ENCODE measurements around the gene ZNF664. TPM values are rescaled to one million over a fixed set of nuclear protein-coding genes. Genes with fewer than 3 reads are reported as not detected.

Gene ZNF664
- total RNA-seq, 2 experiments from 2014 or later: 46.4 to 48.3 TPM

GRCh38 chr12:124015494-124016461 is 42.8 kb downstream of the ZNF664 start:
- H3K27me3 Mint-ChIP-seq: no peaks in the 10 kb centered on the region
- ChIA-PET POLR2A (no interaction called here), CTCF (interaction anchor here (0.7 to 5.0 kb wide), 4 partner anchors 15 to 464 kb away, joined by 3 to 22 read pairs (median 4); no protein-coding TSS in a partner anchor)
- ATAC-seq (no peak), DNase-seq (no peak)
- H3K9me3 Mint-ChIP-seq (ENCODE audit: low read depth): no peaks in the 10 kb centered on the region
- H3K4me3 Mint-ChIP-seq: no peak overlapping the region
- H3K36me3 Mint-ChIP-seq (ENCODE audit: low read depth): peaks cover 31% of the 10 kb centered on the region
- intact Hi-C loops (cut with DNase I, micrococcal nuclease): no loop called here
- H3K4me1 Mint-ChIP-seq: peaks cover 4% of the 10 kb centered on the region
- H3K27ac Mint-ChIP-seq: no peak overlapping the region

GRCh38 chr12:124017064-124017463 is 44.0 kb downstream of the ZNF664 start:
- CTCF ChIA-PET: interaction anchor here (0.5 to 5.0 kb wide), 3 partner anchors 14 to 778 kb away, joined by 3 to 22 read pairs (median 4); no protein-coding TSS in a partner anchor

GRCh38 chr12:124018539-124018938 is 45.5 kb downstream of the ZNF664 start:
- Mint-ChIP-seq H3K9me3 (ENCODE audit: low read depth) (no peaks in the 10 kb centered on the region), H3K36me3 (ENCODE audit: low read depth) (peaks cover 8% of the 10 kb centered on the region), H3K4me1 (peaks cover 4% of the 10 kb centered on the region), H3K27ac (no peak overlapping the region), H3K27me3 (no peaks in the 10 kb centered on the region), H3K4me3 (no peak overlapping the region)
- ChIA-PET CTCF (interaction anchor here (0.6 to 0.8 kb wide), 2 partner anchors 21 to 384 kb away, joined by 3 read pairs; no protein-coding TSS in a partner anchor), POLR2A (no interaction called here)
- DNase-seq (no peak), ATAC-seq (no peak)
- intact Hi-C loops (cut with DNase I, micrococcal nuclease): no loop called here

More at GRCh38 chr12:124017064-124017463, 44.0 kb downstream of the ZNF664 start:
- DNase-seq: no peak
- H3K9me3 Mint-ChIP-seq (ENCODE audit: low read depth): no peaks in the 10 kb centered on the region
- peaks cover 22% of the 10 kb centered on the region for H3K36me3 Mint-ChIP-seq (ENCODE audit: low read depth)
- peaks cover 4% of the 10 kb centered on the region for H3K4me1 Mint-ChIP-seq
- no peak for ATAC-seq
- POLR2A ChIA-PET: no interaction called here
- intact Hi-C loops (cut with DNase I, micrococcal nuclease): no loop called here
- H3K4me3 Mint-ChIP-seq: no peak overlapping the region
- H3K27me3 Mint-ChIP-seq: no peaks in the 10 kb centered on the region
- no peak overlapping the region for H3K27ac Mint-ChIP-seq

- no peak overlapping the region for H3K27ac Mint-ChIP-seq
- POLR2A ChIA-PET: no interaction called here
- H3K36me3 Mint-ChIP-seq (ENCODE audit: low read depth): peaks cover 4% of the 10 kb centered on the region
- no peaks in the 10 kb centered on the region for H3K27me3 Mint-ChIP-seq
- no peak for DNase-seq
- CTCF ChIA-PET: interaction anchor here (0.6 to 1.0 kb wide), 4 partner anchors 12 to 385 kb away, joined by 3 to 4 read pairs (median 3); no protein-coding TSS in a partner anchor
- H3K9me3 Mint-ChIP-seq (ENCODE audit: low read depth): no peaks in the 10 kb centered on the region
- no peak overlapping the region for H3K4me3 Mint-ChIP-seq
- intact Hi-C loops (cut with DNase I, micrococcal nuclease): no loop called here
- peaks cover 4% of the 10 kb centered on the region for H3K4me1 Mint-ChIP-seq
- ATAC-seq: no peak
Observed at GRCh38 chr12:124019115-124019514, 46.1 kb downstream of the ZNF664 start.

GRCh38 chr12:124020514-124020949 is 47.5 kb downstream of the ZNF664 start:
- no peak for ATAC-seq
- H3K27me3 Mint-ChIP-seq: no peaks in the 10 kb centered on the region
- no peaks in the 10 kb centered on the region for H3K36me3 Mint-ChIP-seq (ENCODE audit: low read depth)
- no peak overlapping the region for H3K27ac Mint-ChIP-seq
- intact Hi-C loops (cut with DNase I, micrococcal nuclease): no loop called here
- H3K9me3 Mint-ChIP-seq (ENCODE audit: low read depth): no peaks in the 10 kb centered on the region
- H3K4me3 Mint-ChIP-seq: no peak overlapping the region
- no peaks in the 10 kb centered on the region for H3K4me1 Mint-ChIP-seq
- ChIA-PET CTCF (interaction anchor here (0.7 to 0.9 kb wide), 3 partner anchors 12 to 751 kb away, joined by 3 to 4 read pairs (median 3); no protein-coding TSS in a partner anchor), POLR2A (interaction anchor here (0.6 kb wide), 1 partner anchor 25 kb away, joined by 3 read pairs; no protein-coding TSS in a partner anchor)
- no peak for DNase-seq

GRCh38 chr12:124021007-124021406 is 48.0 kb downstream of the ZNF664 start:
- Mint-ChIP-seq H3K9me3 (ENCODE audit: low read depth) (no peaks in the 10 kb centered on the region), H3K4me3 (no peak overlapping the region), H3K4me1 (no peaks in the 10 kb centered on the region), H3K27me3 (no peaks in the 10 kb centered on the region), H3K27ac (no peak overlapping the region), H3K36me3 (ENCODE audit: low read depth) (no peaks in the 10 kb centered on the region)
- ATAC-seq (no peak), DNase-seq (no peak)
- ChIA-PET POLR2A (no interaction called here), CTCF (no interaction called here)
- intact Hi-C loops (cut with DNase I, micrococcal nuclease): no loop called here

- no peak overlapping the region for H3K4me3 Mint-ChIP-seq
- ChIA-PET POLR2A (no interaction called here), CTCF (no interaction called here)
- H3K4me1 Mint-ChIP-seq: no peaks in the 10 kb centered on the region
- no peak overlapping the region for H3K27ac Mint-ChIP-seq
- H3K27me3 Mint-ChIP-seq: no peaks in the 10 kb centered on the region
- H3K9me3 Mint-ChIP-seq (ENCODE audit: low read depth): no peaks in the 10 kb centered on the region
- intact Hi-C loops (cut with DNase I, micrococcal nuclease): no loop called here
- H3K36me3 Mint-ChIP-seq (ENCODE audit: low read depth): no peaks in the 10 kb centered on the region
- DNase-seq (no peak), ATAC-seq (no peak)
Observed at GRCh38 chr12:124022161-124022560, 49.1 kb downstream of the ZNF664 start.

- Mint-ChIP-seq H3K4me1 (no peaks in the 10 kb centered on the region), H3K4me3 (no peak overlapping the region), H3K27ac (no peak overlapping the region), H3K36me3 (ENCODE audit: low read depth) (no peaks in the 10 kb centered on the region), H3K27me3 (no peaks in the 10 kb centered on the region), H3K9me3 (ENCODE audit: low read depth) (no peaks in the 10 kb centered on the region)
- DNase-seq (no peak), ATAC-seq (no peak)
- intact Hi-C loops (cut with DNase I, micrococcal nuclease): no loop called here
- POLR2A ChIA-PET: no interaction called here
- CTCF ChIA-PET: interaction anchor here (1.7 kb wide), 1 partner anchor 8 kb away, joined by 9 read pairs; no protein-coding TSS in a partner anchor
Observed at GRCh38 chr12:124024263-124024678, 51.3 kb downstream of the ZNF664 start.

GRCh38 chr12:124024776-124025175 is 51.8 kb downstream of the ZNF664 start:
- ChIA-PET POLR2A (no interaction called here), CTCF (interaction anchor here (0.7 to 1.7 kb wide), 2 partner anchors 8 to 11 kb away, joined by 3 to 9 read pairs; no protein-coding TSS in a partner anchor)
- Mint-ChIP-seq H3K27ac (no peak overlapping the region), H3K9me3 (ENCODE audit: low read depth) (no peaks in the 10 kb centered on the region), H3K27me3 (no peaks in the 10 kb centered on the region), H3K4me1 (no peaks in the 10 kb centered on the region), H3K36me3 (ENCODE audit: low read depth) (no peaks in the 10 kb centered on the region), H3K4me3 (no peak overlapping the region)
- no peak for DNase-seq
- no peak for ATAC-seq
- intact Hi-C loops (cut with DNase I, micrococcal nuclease): no loop called here

GRCh38 chr12:124025661-124026060 is 52.6 kb downstream of the ZNF664 start:
- Mint-ChIP-seq H3K9me3 (ENCODE audit: low read depth) (no peaks in the 10 kb centered on the region), H3K4me1 (no peaks in the 10 kb centered on the region), H3K4me3 (no peak overlapping the region), H3K27me3 (no peaks in the 10 kb centered on the region), H3K27ac (no peak overlapping the region), H3K36me3 (ENCODE audit: low read depth) (no peaks in the 10 kb centered on the region)
- DNase-seq (no peak), ATAC-seq (no peak)
- ChIA-PET CTCF (interaction anchor here (0.7 kb wide), 1 partner anchor 11 kb away, joined by 3 read pairs; no protein-coding TSS in a partner anchor), POLR2A (no interaction called here)
- intact Hi-C loops (cut with DNase I, micrococcal nuclease): no loop called here

- ChIA-PET POLR2A (no interaction called here), CTCF (no interaction called here)
- no peaks in the 10 kb centered on the region for H3K9me3 Mint-ChIP-seq (ENCODE audit: low read depth)
- no peak overlapping the region for H3K4me3 Mint-ChIP-seq
- H3K27ac Mint-ChIP-seq: no peak overlapping the region
- H3K36me3 Mint-ChIP-seq (ENCODE audit: low read depth): no peaks in the 10 kb centered on the region
- intact Hi-C loops (cut with DNase I, micrococcal nuclease): no loop called here
- no peaks in the 10 kb centered on the region for H3K4me1 Mint-ChIP-seq
- DNase-seq: no peak
- no peak for ATAC-seq
- H3K27me3 Mint-ChIP-seq: no peaks in the 10 kb centered on the region
Observed at GRCh38 chr12:124026755-124027745, 54.0 kb downstream of the ZNF664 start.
